ENCODE measurements around the gene CLSTN3.

The CLSTN3 gene

DNA sequence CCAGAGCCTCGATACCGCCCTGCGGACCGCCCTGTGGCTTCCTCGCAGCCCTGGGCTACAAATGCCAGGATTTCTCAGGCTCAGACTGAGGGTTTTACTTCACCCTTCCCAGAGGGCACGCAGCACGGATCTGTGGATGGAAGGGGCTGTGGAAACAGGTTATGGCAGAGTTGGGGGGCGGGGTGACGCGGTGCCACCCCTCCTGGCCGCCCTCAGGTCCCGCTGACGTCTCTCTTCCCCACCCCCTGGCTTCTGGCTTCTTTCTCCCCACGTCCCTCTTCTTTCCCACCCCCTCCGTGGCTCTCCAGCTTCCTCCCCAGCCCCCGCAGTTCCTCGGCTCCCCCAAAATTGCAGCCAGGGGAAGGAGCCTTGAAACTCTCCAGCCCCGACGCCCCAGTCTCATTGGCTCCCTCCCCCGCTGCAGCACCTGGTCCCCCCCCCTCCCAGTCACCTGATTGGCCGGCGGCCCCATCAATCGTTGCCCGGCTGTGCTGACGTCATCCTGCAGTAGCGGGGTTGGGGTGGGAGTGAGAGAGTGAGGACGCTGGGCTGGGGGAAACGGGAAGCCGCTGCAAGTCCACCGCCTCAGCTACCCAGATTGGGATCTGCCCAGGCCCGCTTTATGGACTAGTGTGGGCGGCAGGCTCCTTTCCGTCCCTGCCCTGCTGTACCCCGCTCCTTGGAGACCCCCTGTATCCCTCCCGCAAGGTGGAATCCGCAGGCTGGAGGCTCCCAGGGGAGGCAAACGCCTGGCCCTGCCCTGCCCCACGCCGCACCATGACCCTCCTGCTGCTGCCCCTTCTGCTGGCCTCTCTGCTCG, at the start of gene CLSTN3:
CLSTN3 (plus strand) TSS at position 500 of the 820 bp plus-strand sequence; CDS start at position 778, 278 bp downstream.
- peak; percentile 85 for DNase-seq

DNA sequence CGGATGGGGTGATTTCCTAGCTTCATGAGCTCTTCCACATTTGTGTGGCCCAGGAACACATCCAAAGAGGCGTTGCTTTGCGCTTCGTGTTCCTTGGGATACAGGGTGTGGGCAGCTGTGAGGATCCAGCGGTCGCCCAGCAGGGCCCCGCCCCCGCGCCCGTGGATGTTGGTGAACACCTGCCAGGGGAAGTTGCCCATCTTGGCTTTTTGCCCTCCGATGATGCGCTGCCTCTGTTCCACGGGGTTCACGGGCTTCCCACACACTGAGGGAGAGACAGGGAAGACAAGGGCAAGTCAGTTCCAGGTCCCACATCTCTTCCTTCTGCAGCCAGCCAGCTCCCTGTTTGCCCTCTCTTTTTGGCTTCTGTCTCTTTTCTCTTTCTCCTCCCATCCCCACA, 49.1 kb upstream of the CLSTN3 start:
- no peak for DNase-seq

- DNase-seq, result no peak
Observed at GRCh38 chr12:7083125-7083524, 47.0 kb upstream of the CLSTN3 start.

GRCh38 chr12:7089196-7089871, 40.8 kb upstream of the CLSTN3 start:
- no peak for DNase-seq

GRCh38 chr12:7090222-7090998, 39.8 kb upstream of the CLSTN3 start:
- DNase-seq, result no peak

GRCh38 chr12:7091171-7091570, 39.0 kb upstream of the CLSTN3 start:
- no peak for DNase-seq

DNA sequence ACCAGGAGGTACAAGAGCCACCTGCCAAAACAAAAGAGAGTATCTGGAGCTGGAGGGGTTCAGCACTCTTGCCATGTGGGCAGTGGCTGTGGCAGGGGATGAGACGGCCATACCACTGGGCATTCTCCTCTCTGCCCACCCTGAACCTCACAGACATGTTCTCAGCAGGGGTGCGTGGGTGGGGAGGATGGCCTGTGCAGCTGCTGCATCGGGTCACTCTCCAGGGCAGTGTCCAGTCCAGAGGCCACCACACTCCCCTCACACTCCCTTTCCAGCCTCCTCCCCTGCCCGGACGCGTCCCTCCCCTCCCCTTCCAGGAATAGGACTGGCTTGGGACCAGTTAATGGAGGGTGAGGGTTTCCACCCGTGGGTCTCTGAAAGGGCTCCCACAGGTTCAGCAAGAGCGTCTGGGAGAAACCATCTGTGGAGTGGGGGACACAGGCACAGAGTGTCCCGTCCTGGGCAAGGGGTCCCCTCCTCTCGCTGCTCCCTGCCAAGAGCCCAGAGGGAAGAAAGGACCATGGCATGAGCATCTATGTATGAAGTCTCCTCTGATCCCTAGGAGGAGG, 38.4 kb upstream of the CLSTN3 start:
- DNase-seq, result no peak

DNA sequence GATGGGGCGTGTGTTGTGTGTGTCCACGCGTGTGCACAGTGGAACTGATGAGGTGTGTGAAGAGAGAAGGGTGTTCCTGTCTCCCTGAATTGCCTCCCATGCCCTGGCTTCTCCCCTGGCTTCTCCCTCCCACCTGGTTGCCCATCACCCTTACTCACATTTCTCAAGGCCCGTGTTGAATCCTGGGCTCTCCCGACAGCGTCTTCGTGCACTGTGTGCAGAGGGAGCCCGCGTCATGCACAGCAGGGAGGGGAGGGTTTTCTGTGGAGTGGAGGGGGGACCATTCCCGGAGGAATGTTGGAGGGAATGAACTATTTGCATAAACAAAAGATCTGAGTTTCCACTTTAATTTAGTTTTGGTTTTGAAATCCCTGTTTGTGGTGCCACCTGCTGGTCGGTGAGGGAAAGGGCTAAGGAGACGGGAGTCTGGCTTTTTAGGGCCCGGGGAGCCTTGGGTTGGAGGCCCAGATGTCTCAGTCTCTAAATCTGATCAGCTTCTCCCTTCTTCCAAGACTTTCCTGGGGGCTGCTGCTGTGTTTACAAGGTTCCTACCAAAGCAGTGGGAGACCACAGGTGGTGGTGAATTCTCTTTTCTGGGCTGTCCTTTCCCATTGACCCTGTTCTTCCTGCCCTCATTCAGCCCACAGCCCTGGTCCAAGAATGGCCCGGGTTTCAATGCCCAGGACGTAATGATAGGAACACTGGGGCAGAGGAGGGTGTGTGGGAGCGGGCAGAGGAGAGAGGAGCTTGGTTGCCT, 37.8 kb upstream of the CLSTN3 start, which contains the start of gene C1R:
C1R (minus strand) TSS at position 217 of the 757 bp plus-strand sequence; CDS start at position 160, 57 bp downstream.
- DNase-seq, result peak; percentile 71

DNA sequence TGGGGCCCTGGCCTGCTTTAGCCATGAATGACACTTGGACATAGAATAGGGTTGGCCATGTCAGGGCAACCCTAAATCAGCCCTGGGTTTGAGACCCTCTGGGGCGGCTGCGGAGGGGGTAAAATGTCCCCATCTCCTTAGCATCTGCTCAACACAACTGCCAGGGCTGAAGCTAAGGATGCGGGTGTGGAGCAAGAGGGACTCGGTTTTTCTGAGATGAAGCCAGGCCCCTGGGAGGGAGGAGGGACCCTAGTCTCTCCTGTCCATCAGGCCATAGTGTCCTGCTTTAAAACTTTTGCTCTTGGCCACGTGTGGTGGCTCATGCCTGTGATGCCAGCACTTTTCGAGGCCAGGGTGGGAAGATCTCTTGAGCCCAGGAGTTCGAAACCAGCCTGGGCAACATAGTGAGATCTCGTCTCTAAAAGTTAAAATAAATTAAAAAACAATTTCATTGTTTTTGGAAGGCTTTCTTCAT, 37.1 kb upstream of the CLSTN3 start:
- DNase-seq, result no peak

DNA sequence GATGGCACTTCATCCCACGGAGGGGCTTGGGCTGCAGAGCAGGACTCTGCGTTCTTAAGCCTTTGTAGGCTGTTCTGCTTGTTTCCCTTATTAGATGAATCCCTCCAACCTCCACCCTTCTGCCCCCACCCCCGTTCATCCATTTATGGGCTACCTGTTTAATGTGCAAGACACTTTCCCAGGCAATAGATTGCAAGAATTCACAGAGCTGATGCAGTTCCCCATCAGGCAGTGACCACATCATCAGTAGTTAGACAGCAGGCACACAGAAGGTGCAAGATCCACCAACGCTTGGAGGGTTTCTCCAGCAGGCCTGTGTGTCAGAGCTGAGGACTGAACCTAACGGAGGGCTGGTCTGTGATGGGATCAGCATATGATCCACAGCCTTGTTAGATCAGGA, 36.7 kb upstream of the CLSTN3 start:
- DNase-seq, result no peak

DNA sequence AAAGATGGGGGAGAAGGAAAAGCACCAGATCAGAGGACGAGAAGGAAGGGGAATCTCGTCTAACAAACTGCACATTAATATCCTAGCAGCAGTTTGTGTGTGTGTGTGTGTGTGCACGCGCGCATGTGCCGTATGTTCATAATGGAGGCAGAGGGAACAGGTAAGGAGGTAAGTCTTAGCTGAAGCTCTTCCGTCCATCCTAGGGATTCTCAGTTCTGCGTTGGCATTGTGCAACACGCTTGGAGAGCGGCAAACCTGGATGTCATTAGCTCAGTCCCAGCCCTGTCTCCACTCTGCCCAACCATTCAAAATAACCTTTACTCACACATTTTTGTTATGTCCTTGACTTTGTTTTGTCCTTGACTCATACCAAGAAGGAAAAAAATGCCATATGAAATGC, 36.3 kb upstream of the CLSTN3 start:
- no peak for DNase-seq

DNA sequence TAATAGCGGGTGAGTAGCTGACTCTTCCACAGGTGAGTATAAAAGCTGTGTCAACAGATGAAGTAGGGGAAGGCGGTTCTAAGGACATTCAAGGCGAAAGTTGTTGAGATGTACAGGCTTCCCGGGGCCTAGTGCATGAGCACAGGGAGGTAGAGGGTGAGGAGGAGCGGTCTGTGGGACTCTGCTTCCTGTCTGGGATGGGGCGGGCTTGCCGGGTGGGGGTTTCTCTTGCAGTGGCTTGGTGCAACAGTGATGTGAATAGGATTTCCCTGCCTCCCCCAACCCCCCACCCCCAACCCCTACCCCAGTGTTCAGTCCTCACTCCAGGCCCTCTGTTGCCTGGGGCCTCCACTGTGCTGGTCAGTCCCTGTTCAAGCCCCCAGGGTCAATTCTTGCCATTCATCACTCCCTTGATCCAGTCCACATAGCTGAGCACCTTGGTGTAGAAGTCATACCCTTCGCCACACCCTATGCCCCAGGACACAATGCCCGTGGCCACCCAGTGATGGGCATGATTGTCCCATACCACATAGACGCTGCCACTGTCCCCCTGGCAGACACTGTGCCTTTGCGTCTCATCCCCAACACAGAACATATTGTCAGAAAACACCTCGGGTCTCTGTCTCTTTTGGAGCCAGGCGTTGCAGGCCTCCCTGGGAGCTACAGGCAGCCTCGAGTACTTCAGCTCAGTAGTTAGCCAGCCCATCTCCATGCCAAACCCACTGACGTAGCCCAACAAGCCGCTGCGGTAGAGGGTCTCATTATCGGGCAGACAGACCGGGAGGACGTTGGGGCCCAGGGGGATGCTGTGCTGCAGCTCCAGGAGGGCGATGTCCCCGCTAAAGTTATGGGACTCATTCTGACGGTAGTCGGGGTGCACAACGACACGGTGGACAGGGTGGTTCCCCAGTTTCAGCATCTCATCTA, 33.9 kb upstream of the CLSTN3 start:
- no peak for DNase-seq

- no peak for DNase-seq
Observed at GRCh38 chr12:7096979-7097378, 33.2 kb upstream of the CLSTN3 start.

GRCh38 chr12:7099290-7099996, 30.7 kb upstream of the CLSTN3 start:
- no peak for DNase-seq

GRCh38 chr12:7100239-7100638, 29.9 kb upstream of the CLSTN3 start:
- DNase-seq, result no peak

- DNase-seq, result no peak
Observed at GRCh38 chr12:7101047-7101693, 29.0 kb upstream of the CLSTN3 start.

DNA sequence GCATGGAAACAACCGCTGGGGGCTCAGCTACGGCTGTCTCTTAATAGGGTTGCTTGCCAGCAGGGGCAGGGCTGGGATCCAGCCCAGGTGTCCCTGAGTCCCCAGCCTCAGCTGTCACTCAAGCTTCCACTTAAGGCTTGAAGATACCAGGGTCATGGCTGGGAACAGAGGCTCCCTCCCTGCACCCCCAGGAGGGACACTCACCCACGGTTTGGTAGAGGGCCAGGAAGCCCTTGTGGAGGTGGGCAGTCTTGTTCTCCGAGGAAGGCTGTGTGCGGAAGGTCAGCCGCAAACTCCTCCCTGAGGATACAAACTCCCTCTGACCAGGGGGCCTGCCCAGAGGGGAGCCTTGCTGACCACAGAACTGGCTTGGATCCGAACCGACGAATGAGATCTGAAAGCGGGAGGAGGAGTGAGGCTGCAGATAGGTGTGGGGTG, 28.5 kb upstream of the CLSTN3 start:
- DNase-seq, result no peak

- no peak for DNase-seq
Observed at GRCh38 chr12:7102582-7102981, 27.6 kb upstream of the CLSTN3 start.

- no peak for DNase-seq
Observed at GRCh38 chr12:7103837-7104584, 26.2 kb upstream of the CLSTN3 start.
